Fibroblast of skin of left quadriceps (primary cell): ENCODE measurements around the gene SRCAP.

Experiments used
- DNase-seq, 2 experiments: peaks; one replicate each; pipeline ENCODE4 v3.0.0-alpha.2; 2013; ENCODE audit warnings: low read depth in 2 of 2

SRCAP gene

DNA sequence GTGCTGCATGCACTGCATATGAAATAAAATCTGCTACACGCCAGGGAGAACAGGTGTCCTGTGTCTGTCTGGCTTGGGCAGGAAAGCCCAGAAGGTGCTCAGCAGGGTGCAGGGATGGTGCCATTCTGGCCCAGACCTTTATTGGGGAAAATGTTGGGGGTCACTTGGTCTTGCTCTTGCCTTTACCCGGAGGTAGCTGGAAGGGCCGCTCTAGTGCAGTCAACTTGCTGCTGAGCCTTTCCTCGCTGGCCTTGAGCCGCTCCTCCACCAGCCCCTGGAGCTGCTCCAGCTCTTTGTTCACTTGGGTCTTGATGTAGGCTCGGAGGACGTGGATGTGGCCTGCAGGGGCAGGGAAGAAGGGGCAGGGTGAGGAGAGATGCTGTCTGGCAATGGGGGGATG lies 58.3 kb downstream of the SRCAP start:
- DNase-seq = no peak

DNA sequence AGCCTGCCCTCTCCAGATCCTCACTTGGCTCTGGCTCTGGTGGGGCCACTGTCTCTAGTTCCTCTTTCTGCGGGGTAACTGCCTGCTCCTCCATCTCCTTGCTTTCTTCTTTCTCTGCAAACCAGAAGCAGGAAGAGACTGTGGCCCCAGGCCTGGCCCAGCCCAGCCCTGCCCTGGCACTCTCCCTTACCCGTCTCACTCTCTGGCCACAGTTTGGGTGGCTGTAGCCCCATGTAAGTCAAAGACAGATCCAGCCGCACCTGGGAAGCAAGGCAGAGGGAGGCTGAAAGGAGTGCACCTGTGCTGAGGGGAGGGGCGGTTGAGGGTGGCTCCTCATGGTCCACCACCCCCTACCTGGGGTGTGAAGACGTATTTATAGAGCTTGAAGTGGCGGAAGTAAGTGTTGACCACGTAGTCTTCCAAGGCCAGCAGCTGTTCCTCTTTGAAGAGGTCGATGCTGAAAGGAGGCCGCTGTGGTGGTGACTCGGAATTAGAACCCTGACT lies 60.1 kb downstream of the SRCAP start:
- no peak for DNase-seq

DNA sequence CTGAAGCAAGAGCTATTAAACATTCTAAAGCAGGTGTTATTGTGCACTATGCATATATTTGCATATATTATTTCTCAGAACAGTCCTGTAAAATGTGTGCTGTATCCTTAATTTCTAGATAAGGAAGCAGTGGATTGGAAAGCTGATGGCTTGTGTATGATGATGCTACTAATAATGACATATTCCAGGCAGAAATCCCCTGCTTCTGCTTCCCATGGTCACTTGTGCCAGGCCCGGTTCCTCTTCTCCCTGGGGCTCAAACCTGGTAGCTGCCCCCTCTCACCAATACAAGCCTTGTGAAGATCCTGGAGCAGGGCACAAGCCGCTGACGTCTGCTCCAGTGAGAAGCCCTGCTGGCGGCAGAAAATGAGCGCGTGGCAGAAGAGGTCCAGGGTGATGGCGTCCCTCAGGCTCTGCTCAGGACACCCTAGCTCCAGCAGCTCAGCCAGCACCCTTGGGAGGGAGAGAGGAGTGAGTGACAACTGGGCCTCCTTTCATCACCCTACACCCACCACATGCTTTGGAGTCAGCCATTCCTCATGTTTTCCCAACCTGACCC lies 61.1 kb downstream of the SRCAP start:
- no peak for DNase-seq

DNA sequence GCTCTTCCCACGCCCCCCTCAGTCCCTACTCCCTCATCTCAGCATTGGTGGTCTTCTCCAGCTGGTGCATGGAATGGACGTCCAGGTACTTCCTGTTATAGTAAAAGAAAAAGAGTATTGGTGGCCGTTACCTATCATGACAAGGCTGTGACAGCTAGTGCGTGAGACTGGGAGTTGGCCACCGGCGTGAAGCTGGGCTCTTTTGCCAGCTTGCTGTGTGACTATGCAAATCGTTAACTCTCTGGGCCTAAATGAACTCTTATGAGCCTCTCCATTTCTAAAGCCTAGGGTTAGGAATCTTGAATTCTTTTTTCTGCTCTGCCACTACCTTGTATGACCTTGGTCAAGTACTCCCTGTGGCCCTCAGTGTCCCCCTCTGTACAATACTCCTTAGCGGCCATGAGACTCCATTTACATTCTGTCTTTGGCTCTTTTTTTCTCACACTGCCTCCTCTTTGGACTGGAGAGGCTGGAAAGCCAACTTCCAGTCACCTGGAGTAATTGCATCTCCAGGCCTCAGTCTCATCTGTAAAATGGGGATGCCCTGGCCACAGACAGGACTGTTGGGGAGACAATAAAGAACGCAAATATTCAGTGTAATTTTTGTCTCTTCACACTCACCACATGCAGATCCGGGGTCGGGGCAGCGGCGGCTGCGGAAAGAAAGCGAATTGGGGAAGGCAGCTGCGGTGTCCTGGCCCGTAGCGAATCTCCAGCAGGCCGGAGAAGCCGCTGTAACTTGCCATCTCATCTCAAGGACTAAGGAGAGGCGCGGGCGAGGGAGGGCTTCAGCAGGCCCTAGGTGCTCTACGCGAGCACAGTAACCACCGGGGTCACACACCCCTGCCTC lies 61.8 kb downstream of the SRCAP start:
- no peak for DNase-seq

DNA sequence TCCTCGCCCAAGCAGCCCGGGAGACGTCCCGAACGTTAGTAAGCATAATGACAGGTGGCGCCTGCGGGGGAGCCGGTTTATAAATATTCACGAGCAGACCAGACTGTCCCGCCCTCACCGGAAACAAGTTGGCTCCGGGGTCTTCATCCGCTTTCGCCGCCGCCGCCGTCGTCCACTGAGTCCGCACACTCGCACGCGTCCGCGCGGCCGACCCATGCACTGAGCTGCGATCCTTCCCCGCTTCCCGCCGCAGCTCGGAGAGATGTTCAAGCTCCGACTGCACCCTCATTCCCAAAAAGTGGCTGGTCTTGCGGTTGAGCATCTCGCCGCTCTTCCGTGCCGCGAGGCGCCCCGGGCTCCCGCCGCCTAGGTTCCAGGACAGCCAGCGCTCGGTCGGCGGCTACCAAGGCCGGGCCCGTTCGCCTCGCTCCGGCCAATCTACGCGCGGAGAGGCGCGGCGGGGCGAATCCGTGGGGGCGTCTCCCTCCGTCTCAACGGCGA lies 62.5 kb downstream of the SRCAP start:
- no peak for DNase-seq

DNA sequence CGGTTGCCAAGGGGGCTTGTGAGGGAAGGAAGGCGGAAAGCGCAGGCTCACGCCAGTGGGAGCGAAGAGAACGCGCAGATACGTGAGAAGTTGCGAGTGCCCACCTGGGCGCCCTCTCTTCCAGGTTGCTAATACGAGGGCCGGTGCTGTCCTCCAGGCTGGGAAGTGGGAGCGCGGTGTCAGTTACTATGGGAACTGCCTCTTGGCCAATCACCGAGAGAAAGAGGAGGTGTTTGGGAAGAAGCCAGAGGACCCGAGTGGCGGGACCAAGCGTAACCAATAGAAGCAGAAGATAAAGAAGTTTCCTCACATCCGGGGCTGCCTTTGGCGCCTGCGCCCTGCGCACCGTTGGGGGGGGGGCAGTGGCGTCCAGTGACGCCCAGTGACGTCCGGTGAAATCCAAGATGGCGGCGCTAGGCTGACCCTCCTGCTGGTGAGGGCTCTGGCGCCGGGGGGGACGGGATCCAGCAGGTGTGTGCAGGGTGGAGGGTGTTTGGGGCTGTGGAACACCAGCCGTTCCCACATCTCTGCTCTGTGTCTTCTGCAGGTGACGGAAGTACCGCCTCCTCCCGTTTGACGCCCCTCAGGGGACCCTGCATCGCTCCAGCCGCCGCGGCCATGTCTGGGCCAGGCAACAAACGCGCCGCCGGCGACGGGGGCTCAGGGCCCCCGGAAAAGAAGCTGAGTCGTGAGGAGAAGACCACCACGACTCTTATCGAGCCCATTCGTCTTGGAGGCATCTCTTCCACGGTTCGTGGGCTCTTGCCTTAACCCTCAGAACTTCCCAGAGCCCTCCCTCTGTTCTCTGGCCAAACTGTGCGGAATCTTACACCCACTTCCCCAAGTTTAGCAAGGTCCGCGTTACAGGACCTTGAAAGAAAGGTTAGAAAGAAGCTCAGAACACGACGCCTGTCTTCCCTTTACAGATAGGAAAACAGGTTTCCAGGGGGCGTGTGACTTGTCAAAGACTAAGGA lies 63.2 kb downstream of the SRCAP start, which contains the start of the genes CFAP119 and RNF40:
TSS of gene CFAP119 (minus strand) at position 135 of the 975 bp plus-strand sequence. CDS start 314 bp downstream, outside the sequence.
TSS of gene RNF40 (plus strand) at position 395 of the 975 bp plus-strand sequence. CDS start at position 619, 224 bp downstream.
- DNase-seq = peak; percentile 95

DNA sequence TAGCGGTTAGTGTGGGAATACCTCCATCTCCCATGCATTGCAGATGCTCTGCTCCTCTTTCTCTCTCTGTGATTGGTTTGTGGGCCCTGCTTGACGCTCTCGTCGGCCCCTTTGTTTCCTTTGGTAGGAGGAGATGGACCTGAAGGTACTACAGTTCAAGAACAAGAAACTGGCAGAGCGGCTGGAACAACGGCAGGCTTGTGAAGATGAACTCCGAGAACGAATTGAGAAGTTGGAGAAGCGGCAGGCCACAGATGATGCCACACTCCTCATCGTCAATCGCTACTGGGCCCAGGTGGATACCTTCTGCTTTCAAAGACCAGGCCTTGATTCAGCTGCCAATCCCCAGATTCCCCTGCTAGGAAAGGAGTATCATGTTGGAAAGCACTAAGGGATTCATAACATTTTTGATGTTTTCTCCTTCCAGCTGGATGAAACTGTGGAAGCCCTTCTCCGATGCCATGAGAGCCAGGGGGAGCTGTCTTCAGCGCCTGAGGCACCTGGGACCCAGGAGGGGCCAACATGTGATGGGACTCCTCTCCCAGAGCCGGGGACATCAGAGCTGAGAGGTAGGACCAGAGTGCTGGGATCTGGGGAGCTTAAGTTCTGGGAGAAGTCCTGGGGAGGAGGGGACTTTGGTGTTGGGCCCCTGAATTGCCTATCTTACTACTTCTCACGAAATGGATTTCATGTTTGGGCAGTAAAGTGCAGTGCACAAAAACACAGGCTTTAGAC lies 64.2 kb downstream of the SRCAP start:
- DNase-seq = no peak

DNA sequence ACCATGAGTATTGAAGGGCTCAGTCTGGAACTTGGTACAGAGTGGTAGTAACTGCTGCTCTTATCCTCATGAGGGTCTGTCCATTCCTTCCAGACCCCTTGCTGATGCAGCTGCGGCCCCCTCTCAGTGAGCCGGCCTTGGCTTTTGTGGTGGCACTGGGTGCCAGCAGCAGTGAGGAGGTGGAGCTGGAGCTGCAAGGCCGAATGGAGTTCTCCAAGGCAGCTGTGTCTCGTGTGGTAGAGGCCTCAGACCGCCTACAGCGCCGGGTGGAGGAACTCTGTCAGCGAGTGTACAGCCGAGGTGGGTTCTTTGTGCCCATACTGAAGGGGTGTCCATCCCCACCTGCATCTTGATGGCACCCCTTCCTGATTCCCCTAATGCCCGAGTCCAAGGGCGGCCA lies 65.1 kb downstream of the SRCAP start:
- no peak for DNase-seq

DNA sequence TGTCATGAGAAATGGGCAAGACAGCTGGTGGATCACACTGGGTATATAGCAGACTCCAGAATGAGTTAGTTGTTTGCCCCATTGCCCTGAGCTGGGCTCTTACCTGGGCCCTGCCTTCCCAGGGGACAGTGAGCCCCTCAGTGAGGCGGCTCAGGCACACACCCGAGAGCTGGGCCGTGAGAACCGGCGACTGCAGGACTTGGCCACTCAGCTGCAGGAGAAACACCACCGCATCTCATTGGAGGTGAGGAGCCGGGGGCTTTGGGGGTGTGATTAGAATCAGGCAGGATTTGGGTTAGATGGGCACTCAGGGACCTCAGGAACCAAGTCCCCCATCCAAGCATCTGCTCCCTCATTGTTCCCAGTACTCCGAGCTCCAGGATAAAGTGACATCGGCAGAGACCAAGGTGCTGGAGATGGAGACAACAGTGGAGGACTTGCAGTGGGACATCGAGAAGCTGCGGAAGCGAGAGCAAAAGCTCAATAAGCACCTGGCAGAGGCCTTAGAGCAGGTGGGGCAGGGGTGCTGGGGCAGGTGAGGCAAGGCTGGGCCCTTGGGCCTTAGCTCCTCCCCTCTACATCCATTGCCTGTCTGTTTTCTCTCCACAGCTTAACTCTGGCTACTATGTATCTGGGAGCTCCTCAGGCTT lies 66.0 kb downstream of the SRCAP start:
- DNase-seq = no peak

DNA sequence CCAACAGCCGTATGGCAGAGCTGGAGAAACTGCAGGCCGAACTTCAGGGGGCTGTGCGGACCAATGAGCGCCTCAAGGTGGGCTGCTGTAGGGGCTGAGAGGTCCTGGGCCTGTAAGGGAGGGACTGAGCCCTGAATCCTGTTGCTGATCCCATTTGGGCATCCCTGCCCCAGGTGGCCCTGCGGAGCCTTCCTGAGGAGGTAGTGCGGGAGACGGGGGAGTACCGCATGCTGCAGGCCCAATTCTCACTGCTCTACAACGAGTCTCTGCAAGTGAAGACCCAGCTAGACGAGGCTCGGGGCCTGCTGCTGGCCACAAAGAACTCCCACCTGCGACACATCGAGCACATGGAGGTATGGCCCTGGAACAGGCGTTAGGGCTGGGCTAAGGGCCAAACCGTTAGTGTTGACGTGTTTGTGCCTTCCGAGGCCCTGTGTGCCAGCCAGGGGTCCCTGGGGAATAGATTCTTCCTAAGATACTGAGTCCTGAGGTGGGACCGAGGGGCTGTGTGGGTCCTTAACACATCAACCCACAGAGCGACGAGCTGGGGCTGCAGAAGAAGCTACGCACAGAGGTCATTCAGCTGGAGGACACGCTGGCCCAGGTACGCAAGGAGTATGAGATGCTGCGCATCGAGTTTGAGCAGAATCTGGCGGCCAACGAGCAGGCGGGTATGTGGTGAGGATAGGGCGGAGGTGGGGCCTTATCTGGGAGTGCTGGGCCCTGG lies 67.4 kb downstream of the SRCAP start:
- DNase-seq = no peak

DNA sequence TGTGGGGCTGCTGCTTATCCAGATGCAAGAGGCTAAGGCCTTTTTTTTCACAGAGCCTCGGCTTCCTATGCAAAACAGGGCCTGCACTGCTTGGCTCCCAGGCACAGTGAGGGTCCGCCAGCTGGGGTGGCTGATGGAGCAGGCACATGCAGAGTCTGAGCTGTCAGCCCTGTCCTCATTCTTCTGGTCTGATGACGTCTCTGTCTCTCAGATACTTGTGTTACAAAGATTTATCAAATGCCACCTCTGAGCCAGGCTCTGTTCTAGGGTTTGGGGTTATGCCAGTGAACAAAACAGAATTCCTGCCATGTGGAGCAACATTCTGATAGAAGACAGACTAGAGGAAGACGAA lies 67.9 kb downstream of the SRCAP start:
- no peak for DNase-seq

DNA sequence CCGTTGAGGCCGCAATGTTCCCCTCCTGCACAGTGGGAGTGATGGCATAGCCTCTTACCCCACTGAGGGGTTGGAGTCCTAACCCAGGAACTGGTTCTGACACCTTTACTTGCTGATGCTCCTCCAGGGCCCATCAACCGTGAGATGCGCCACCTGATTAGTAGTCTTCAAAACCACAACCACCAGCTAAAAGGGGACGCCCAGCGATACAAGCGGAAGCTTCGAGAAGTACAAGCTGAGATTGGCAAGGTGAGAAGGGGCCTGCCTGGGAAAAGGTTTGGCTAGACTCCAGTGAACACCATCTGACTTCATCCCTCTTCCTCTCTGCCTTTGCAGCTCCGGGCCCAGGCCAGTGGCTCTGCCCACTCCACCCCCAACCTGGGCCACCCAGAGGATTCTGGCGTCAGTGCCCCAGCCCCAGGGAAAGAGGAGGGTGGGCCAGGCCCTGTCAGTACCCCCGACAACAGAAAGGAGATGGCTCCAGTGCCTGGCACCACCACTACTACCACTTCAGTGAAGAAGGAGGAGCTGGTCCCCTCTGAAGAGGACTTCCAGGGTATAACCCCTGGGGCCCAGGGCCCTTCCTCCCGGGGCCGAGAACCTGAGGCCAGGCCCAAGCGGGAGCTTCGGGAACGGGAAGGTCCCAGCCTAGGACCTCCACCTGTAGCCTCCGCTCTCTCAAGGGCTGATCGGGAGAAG lies 68.9 kb downstream of the SRCAP start:
- DNase-seq = no peak

DNA sequence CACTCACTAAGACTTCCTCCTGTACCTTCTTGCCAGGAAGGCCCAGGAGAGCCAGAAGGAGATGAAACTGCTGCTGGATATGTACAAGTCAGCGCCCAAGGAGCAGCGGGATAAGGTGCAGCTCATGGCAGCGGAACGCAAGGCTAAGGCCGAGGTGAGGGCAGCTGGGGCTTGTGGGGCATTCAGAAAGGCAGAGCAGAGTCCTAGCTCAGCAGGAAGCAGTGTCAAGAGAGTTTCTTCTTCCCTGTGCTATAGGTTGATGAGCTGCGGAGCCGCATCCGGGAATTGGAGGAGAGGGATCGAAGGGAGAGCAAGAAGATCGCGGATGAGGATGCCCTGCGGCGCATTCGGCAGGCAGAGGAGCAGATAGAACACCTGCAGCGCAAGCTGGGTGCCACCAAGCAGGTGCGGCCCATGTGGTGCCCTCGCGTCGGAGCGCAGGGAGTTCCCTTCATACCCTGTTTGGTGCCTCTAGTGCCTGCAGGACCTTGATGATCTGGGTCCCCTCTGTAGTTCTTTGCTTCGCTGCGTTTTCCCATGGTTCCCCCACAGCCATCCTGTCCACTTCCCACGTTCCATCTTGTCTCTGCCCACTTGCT lies 69.7 kb downstream of the SRCAP start:
- no peak for DNase-seq

DNA sequence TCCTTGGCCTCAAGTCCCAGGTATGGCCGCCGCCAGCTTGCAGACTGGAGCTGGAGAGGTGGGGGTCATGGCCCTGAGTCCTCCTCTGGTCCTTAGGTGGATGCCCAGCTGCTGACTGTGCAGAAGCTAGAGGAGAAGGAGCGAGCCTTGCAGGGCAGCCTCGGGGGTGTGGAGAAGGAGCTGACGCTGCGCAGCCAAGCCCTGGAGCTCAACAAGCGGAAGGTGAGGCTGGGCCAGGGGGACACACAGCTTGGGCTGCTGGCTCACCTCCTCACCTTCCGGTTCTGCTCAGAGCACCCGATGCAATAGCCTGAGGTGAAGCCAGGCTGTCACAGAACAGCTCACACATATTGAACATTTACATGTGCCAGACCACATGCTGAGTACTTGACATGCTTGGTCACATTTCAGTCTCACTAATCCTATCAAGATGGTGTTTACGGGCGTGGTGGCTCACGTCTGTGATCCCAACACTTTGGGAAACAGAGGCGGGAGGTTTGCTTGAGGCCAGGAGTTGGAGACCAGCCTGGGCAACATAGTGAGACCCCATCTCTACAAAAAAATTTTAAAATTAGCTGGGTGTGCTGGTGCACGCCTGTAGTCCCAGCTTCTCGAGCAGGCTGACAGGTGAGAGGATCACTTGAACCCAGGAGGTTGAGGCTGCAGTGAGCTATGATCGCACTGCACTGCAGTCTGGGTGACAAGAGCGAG lies 70.6 kb downstream of the SRCAP start:
- DNase-seq = no peak

DNA sequence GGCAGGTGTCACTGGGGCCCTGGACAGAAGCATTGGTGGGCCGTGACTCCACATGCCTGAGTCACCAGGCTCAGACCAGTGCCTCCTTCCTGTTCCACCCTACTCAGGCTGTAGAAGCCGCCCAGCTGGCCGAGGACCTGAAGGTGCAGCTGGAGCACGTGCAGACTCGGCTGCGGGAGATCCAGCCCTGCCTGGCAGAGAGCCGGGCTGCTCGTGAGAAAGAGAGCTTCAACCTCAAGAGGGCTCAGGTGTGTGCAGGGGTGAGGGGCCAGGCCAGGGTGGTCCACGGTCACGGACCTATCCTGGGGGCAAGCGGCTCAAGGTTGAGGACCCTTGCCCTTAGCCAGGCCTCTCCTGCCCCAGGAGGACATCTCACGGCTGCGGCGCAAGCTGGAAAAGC lies 72.8 kb downstream of the SRCAP start:
- DNase-seq = no peak

DNA sequence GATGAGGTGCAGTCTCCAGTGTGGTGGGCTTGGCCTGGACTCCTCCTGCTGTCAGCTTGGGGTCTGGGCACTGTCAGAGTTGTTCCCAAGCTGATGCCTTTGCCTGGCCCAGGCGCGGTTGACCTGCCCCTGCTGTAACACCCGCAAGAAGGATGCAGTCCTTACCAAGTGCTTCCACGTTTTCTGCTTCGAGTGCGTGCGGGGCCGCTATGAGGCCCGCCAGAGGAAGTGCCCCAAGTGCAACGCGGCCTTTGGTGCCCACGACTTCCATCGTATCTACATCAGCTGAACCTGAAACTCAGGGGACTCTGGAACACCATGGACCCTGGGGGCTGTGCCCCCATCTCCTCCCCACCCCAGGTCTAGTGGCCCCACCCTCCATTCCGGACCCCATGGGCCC lies 74.9 kb downstream of the SRCAP start:
- no peak for DNase-seq

DNA sequence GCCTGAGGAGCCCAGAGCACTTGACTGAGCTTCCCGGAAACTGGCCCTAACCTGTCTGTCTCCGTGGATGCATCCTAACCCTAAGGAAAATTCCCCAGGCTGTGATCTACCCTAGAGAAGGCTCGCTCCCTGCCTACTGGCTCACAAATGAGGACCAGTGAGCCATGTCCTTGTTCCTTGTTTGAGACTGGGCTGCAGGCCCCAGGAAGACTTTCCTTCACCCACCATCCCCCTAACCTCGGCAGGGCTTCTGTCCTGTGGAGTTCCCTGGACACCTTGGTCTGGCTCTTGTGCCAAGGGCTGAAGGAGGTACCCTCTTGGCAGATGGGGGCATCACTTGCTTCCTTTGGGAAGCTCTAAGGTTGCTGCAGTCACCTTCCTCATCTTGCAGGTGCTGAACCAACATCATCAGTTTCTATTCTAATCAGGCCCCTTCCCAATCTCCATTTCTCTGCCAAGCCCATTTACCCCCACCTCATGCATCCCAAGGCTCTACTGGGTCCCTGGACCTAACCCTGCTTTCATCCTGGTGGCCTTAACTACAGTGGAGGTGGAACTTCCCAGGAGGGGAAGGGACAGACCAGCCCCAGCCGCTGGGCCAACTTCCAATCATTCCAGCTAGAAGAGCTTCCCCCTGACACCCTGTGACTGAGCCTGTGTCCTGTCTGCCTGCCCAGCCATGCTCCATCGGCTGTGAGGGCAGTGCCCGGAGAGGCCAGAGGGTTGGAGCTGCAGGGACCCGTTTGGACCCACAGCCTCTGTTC lies 75.6 kb downstream of the SRCAP start:
- no peak for DNase-seq

DNA sequence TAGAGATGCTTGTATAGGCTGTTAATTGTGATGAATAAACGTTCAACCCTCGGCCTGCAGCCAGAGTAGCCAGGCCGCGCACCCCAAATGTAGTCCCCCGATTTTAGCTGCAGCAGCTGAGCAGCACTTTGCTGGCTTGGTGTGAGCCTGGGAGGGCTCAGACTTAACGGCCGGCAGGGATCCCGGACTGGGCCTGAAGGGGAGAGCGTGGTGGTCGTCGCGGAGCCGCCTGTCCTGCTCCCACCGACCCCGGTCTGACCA lies 76.1 kb downstream of the SRCAP start:
- DNase-seq = no peak
